GM12872 (cell line): ENCODE measurements around the gene C10orf90.

Experiments used
- TF ChIP-seq, protein P1 (sequence below): IDR thresholded peaks from 3 replicates; pipeline ENCODE4 v1.5.1; 2011; ENCODE audit warnings: low read depth, mild to moderate bottlenecking, low read length, moderate library complexity; ENCODE audit not compliant: insufficient read depth

C10orf90 gene

DNA sequence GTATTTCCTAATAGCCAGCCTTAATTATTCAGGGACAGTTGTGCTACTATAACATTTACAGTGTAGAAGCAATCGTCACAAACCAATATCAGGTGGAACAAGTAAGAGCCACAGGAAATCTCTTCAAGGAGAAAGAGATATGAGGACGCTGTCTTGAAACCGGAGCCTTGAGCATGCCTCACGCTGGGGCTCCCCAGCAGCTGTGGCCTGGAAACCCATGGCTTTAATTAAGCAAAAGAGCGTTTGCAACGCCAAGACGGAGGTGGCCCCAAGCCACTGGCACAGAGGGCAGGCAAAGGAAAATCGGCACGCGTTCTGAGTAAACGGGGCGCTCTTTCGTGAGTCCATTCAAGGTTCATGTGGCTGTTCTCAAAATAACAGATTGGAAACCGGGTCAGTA is 84.4 kb downstream of the C10orf90 start:
- TF ChIP-seq, protein P1, sequence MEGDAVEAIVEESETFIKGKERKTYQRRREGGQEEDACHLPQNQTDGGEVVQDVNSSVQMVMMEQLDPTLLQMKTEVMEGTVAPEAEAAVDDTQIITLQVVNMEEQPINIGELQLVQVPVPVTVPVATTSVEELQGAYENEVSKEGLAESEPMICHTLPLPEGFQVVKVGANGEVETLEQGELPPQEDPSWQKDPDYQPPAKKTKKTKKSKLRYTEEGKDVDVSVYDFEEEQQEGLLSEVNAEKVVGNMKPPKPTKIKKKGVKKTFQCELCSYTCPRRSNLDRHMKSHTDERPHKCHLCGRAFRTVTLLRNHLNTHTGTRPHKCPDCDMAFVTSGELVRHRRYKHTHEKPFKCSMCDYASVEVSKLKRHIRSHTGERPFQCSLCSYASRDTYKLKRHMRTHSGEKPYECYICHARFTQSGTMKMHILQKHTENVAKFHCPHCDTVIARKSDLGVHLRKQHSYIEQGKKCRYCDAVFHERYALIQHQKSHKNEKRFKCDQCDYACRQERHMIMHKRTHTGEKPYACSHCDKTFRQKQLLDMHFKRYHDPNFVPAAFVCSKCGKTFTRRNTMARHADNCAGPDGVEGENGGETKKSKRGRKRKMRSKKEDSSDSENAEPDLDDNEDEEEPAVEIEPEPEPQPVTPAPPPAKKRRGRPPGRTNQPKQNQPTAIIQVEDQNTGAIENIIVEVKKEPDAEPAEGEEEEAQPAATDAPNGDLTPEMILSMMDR: no peak

DNA sequence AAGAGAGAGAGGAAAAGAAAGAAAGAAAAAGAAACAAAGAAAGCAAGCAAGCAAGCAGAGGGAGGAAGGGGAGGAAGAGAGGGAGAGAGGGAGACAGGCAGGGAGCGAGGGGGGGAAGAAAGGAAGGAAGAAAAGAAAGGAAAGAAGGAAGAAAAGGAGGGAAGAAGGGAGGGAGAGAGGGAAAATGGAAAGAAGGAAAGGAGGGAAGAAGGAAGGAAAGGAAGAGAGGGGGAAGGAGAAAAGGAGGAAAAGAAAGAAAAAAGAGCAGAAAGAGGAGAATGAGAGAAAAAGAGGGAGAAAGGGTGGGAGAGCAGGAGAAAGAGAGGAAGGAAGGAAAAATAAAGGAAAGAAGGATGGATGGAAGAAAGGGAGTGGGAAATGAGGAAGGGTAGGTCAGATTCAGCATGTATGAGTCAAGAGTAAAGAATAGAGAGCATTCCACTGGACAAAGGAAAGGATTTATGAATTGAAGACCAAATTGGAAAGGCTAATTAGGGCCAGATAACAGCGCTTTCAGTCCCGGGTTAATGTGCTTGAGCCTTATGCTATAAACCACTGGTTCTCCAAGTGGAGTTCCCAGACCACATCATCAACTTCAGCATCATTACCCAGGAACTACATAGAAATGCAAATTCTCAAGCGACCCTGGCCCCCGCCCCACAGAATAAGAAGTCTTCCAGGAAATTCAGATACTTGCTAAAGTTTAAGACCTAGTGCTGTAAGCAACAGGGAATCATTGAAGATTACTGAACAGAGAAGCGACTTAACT is 85.1 kb downstream of the C10orf90 start:
- TF ChIP-seq, protein P1: no peak

DNA sequence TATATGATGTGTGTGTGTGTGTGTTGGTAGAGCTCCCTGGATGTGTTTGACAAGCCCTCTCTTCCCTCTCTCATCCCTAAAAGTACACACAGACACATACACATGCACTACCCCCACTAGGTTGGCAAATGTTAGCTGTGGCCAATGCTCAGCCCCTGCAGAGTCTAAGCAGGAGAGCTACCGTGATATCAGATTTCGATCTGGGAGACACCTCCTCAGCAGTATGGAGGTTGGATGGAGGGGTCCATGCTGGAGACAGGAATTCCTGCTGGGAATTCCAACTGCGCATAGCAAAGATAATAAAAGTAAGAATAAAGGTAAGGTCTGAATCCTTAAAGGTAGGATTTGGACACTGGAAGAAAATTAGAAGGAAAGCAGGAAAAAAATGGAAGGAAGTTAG is 85.7 kb downstream of the C10orf90 start:
- TF ChIP-seq, protein P1: no peak

DNA sequence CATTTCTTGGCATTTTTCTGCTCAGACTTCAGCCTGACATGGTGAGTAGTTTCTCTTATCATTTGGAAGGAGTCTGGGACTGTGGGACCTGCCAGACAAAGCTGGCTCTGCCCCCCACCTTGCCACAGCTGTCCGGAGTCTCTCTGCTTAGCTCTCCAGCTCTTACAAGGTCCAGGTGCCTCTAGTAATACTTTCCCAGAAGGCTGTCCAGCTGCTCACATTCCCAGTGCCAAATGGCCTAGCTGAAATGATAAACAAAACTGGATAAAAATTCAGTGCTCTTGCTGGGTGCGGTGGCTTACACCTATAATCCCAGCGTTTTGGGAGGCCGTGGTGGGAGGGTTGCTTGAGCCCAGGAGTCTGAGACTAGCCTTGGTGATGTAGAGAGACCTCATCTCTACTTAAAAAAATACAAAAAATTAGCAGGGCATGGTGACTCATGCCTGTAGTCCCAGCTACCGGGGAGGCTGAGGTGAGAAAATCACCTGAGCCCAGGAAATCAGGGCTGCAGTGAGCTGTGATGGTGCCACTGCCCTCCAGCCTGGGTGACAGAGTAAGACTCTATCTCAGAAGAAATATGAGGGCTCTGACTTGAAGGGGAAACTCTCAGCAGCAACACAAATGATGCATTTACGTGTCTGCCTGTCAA is 86.8 kb downstream of the C10orf90 start:
- TF ChIP-seq, protein P1: no peak

DNA sequence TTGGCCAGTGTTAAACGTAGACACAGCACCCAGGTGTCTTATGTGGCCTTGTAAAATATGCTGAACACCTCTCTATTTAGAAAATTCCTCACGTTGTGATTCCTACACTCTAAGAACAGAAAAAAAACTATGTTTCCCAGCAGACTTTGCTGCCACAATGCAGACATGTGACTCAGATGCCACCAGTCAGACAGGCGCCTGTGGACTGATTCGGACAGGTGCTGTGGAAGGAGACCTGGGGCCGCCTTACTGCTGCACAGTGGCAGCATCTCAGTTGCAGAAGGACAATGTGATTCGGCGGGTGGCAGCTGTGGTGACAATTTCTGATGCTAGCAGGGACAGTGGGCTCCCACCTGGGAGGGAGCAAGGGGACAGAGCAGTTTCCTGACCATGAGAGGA is 88.8 kb downstream of the C10orf90 start:
- TF ChIP-seq, protein P1: no peak

DNA sequence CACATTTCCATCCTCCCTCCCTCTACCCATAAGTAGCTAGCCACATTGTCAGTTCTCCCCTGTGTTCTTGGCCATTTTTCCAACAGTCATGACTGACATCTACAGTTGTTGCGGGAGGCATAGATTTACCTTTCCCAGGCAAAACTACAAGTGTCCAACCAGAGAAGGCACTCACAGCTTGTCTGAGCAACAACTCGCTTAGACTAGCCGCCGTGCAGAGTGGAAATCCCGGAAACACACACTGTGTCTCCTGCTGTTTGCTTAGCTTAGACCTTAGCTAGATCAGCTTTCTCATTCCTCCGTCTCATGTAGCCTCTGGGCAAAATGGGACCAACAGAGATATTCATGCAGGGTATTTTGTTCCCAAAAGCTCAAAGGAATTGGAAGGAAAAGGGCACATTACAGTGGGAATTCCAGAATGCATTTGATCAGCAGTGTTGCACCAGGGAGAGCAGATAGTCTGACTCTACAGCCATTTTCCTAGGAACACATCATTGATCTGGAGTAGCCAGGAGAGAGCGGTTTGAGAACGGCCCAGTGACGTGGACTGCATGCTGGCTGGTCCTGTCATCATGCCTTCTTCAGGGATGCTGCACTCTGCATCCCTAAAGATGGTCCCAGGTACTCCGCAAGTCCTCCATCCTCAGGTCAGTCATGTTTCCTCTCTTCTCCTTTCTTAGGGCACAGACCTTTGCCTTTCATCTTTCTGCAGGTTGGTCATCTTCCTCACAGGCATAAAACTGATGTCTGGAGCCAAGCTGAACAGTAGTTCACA is 89.4 kb downstream of the C10orf90 start:
- TF ChIP-seq, protein P1: no peak

DNA sequence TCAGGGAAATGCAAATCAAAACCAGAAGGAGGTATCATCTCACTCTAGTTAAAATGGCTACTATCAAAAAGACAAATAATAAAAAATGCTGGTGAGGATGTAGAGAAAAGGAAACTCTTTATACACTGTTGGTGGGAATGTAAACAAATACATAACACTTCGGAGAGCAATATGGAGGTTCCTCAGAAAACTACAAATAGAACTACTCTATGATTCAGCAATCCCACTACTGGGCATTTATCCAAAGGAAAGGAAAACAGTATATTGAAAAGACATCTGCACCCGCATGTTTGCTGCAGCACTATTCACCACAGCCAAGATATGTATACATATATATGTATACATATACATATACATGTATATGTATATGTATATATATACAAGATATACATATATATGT is 94.2 kb downstream of the C10orf90 start:
- TF ChIP-seq, protein P1: no peak
